Loucy (cell line): ENCODE results near the gene OCEL1.

Experiments used
- CTCF ChIP-seq: fragments of 200-600 bp; sonication (generic); conservative IDR thresholded peaks from 2 replicates; pipeline ENCODE4 v1.5.1; 2014; ENCODE audit warnings: mild to moderate bottlenecking, antibody characterized with exemption, low read length
- EZH2phosphoT487 ChIP-seq: fragments of 200-600 bp; IDR thresholded peaks from 2 replicates; pipeline ENCODE4 v1.6.1; 2018; ENCODE audit warnings: antibody characterized with exemption, mild to moderate bottlenecking, moderate library complexity, borderline replicate concordance

DNA sequence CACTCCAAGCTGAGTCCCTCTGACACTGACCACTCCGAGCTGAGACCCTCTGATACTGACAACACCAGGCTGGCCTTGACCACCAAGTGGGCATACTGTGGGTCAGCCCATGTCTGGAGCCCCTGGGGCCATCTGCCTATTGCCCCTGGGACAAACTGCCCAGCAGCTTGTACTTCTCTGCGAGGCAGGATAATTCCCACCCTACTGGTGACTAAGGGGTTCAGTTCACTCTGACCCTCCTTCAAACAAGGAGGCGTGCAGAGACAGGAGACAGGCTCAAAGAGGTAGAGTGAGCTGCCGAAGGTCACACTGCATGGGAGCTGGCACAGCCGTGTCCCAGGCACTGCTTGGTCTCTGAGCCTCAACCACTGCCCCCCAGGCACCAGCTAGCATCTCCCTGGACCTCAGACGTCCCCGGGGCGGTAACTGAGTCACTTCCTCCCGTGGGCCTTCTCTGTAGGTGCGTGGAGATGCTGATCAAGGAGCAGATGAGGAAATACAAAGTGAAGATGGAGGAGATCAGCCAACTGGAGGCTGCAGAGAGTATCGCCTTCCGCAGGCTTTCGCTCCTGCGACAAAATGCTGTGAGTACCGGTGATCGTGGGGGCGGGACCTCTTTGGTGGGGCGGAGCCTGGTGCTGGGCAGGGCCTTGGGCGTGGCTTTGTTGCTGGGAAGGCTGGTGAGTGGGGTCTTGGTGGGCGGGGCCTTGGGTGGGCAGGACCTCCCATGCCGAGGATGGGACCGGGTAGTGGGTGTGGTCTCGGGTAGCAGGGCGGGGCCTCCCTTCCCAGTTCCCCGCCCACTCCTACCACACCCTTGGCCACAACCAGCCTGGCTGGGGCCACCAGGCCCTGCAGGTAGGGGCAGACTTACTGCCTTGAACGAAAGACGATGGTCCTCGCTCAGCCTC, 16.6 kb upstream of the OCEL1 start:
- TF ChIP-seq CTCF (no peak), EZH2phosphoT487 (no peak)
